Heart left ventricle (tissue), 13 donors: ENCODE results near the gene RFXANK.
"Not testable (repeated sequence)": the region's sequence is repeated elsewhere in the genome, so short reads cannot be mapped to it uniquely, and the experiment has no call there.

Experiments used
- CTCF ChIP-seq, 12 donors: fragments of 200-600 bp; sonication (generic) in 4 of 12; IDR thresholded peaks; one replicate each; pipeline versions ENCODE4 v1.5.0 to v1.8.0; 2018 to 2022; ENCODE audit warnings: antibody characterized with exemption in 12 of 12, mild to moderate bottlenecking in 5 of 12
- POLR2A ChIP-seq, 2 donors: fragments of 450-650 bp; IDR thresholded peaks; one replicate each; pipeline ENCODE4 v1.6.1; 2017; ENCODE audit warnings: antibody characterized with exemption in 2 of 2, mild to moderate bottlenecking in 2 of 2, moderate library complexity in 2 of 2
- donor health status: ischemic (EF 13 %, LVEDD 7.1; RV severe dilation, severe dysfunction).
- donor health status: DM: no; HTN: yes; CAD: no.
- donor health status: DM: no; HTN: no; CAD: no.
- donor health status: ischemic (EF 25% LVEDD 6.9; RV normal size, moderate dysfunction).
- donor health status: ischemic (EF 25% LVEDD 5.7; RV mildly dilated, moderate dysfunction).
- donor health status: ischemic (EF 35%, LVEDD 5.7; RV mildly dilated, moderate dysfunction).
- donor health status: nonischemic (EF 11% LVEDD 7.7; RV severe dilation, severe dysfunction).
- donor health status: DM: yes; HTN: yes; CAD: no.
- donor health status: PGD.
- donor health status: ischemic (EF 29% LVEDD 5.4; RV normal size, mild dysfunction).
- donor health status: nonischemic (EF 23%, LVEDD 6.1; RV moderate dilation, normal function).

DNA sequence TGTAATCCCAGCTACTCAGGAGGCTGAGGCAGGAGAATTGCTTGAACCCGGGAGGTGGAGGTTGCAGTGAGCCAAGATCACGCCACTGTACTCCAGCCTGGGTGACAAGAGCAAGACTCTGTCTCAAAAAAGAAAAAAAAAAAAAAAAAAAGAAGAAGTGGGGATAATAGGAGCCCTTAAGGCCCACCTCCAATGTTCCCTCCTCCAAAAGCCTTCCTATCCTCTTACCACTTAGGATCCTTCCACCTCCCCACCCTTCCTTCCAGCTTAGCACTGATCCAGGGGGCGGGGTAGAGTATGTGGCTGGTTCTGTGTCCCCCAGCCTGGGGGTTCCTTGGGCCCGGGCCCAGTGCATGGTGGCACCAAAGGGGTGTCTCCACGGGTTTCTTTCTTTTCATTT is 18.8 kb upstream of the RFXANK start:
- TF ChIP-seq CTCF, POLR2A (IDR thresholded peaks at IDR 0.05): not testable (repeated sequence)
